GM18870 (cell line): ENCODE data around the gene DDX56.
A peak's percentile ranks its signal among the peaks of the same experiment; 100 is the strongest.

Experiments used
- ATAC-seq: cut with Tn5 transposase; IDR thresholded peaks from one replicate; pipeline ENCODE4 v1.9.1; 2021; ENCODE audit warnings: moderate library complexity; ENCODE audit not compliant: unreplicated experiment

Gene DDX56, protein sequence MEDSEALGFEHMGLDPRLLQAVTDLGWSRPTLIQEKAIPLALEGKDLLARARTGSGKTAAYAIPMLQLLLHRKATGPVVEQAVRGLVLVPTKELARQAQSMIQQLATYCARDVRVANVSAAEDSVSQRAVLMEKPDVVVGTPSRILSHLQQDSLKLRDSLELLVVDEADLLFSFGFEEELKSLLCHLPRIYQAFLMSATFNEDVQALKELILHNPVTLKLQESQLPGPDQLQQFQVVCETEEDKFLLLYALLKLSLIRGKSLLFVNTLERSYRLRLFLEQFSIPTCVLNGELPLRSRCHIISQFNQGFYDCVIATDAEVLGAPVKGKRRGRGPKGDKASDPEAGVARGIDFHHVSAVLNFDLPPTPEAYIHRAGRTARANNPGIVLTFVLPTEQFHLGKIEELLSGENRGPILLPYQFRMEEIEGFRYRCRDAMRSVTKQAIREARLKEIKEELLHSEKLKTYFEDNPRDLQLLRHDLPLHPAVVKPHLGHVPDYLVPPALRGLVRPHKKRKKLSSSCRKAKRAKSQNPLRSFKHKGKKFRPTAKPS

DNA sequence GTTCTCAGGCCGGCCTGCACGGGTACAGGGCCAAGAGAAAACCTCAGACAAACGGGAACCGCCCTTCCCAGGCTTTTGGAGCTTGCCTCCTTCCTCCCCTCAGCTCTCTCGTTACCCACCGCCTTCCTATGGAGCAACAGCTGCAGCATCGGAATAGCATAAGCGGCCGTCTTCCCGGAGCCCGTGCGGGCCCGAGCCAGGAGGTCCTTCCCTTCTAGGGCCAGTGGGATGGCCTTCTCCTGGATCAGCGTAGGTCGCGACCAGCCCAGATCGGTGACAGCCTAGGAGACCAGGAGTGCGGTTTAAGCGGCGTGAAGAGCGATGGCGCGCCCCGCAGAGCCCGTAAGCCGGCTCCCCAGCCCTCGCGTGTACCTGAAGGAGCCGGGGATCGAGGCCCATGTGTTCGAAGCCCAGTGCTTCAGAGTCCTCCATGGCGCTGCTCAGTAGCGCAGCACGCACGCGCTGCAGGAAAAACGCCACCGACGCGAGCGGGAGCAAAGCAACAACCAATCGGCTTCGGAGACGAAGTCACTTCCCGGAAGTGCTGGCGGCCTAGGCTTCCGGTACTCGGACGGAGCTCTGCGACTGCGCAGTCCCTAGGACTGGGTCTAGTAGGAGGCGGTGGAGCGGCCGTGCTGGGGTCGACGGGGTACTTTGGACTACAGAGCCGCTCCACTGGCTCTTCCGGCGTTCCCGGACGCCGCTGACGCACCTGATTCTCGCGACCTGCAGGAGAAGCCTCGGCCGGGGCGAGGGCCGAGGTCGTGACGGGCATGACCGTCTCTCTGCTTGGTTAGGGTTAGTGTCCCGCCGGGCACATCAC lies at the start of gene DDX56:
TSS of gene DDX56 (minus strand) at position 445 of the 823 bp plus-strand sequence. CDS start at position 432, 13 bp downstream.
- ATAC-seq: peak; percentile 85

DNA sequence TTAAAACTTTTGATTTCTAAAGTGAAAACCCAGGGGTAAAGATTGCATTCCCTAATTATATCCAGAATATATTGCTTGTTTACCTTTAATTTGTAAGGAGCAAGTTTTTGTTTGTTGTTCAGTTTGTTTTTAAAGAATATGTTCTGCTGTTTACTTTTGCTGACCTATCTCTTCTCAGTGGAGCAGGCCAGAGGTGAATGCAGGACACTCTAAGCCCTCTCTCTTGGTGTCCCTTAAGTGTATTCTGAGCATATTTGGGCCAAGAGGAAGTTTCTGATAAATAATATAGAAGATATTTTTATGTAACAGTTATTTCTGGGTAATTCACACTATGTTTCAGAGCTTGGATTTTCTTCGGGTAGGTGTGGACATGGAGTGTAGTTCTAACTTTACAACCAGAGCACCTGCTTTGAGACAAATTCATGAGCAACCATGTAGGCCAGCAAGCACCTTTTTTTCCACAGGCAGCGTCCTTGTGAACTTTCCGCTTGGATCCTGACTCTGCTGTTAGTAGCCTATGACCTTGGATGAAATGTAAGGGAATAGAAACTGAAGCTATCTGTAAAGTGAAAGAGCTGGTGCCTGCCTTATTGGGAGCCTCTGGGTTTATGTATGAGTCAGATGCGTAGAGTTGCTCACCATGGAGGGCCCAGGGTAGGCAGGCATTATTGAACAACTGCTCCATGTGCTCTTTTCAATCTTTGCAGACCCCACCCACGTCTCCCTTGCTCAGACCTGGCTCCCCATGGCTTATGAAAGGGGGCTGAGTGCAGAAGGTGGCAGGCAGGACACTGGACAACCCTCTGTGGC lies 48.8 kb upstream of the DDX56 start:
- ATAC-seq: peak; percentile 66

DNA sequence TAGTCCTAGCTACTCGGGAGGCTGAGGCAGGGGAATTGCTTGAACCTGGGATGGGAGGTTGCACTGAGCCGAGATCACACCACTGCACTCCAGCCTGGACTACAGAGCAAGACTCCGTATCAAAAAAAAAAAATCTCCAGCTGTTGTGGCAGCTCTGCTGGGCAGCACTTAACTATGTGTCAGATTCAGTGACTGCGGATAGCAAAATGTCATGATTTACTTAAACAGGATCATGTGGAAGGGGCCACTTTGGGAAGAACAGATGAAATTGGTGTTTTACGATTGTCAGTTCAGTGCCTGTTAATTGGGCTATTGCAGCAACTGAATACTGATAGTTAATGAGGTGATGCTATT lies 48.0 kb upstream of the DDX56 start:
- ATAC-seq: no peak

DNA sequence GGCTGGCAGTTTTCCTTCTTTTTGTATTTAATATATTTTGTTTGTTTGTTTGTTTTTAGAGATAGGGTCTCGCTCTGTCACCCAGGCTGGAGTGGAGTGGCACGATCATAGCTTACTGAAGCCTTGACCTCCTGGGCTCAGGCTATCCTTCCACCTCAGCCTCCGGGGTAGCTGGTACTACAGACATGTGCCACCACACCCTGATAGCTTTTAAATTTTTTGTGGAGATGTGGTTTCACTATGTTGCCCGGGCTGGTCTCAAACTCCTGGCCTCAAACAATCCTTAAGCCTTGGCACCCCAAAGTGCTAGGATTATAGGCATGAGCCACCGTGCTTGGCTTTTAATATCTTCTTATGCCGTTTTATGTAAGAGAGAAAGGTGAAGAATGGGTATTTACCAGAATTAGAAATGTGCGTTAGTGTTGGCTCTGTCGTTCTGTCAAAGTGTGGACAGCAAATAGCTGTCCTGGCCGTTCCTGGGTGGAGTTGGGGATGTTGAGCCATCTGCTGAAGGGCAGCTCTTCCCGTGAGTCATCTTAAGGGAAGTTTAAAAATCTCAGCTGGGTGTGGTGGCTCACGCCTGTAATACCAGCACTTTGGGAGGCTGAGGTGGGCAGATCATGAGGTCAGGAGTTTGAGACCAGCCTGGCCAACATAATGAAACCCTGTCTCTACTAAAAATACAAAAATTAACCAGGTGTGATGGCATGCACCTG lies 47.5 kb upstream of the DDX56 start:
- no peak for ATAC-seq

DNA sequence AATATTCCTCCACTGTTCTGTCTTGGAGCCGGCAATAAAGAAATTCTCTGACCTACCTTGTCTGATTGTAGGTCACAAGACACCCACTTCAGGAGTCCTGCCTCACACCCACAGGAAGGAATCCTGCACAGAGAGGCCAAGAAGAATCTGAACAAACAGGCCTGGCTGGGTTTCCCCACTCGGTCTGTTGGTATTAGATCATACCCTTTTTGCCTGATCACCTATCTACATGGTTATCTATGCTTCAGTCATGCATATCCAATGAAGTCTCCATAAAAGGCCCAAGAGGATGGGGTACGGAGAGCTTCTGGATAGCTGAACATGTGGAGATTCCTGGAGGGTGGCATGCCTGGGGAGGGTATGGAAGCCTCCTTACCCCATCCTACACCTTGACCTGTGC lies 45.0 kb upstream of the DDX56 start:
- ATAC-seq: no peak

DNA sequence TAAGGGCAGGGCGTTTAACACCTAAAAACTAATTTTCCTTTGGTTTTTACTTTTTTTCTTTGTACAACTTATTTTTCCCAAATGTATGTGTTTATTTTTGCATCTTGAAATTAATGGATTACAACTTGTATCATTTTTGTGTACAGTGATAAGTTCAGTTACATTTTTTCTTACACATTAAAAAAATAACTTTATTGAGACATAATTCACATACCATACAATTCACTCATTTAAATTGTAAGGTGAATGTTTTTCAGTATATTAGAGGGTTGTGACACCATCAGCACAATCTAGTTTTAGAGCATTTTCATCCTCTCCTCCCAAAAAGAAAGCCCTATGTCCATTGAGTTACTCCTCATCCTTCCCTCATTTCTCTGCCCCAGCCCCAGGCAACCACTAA lies 44.3 kb upstream of the DDX56 start:
- ATAC-seq: no peak

DNA sequence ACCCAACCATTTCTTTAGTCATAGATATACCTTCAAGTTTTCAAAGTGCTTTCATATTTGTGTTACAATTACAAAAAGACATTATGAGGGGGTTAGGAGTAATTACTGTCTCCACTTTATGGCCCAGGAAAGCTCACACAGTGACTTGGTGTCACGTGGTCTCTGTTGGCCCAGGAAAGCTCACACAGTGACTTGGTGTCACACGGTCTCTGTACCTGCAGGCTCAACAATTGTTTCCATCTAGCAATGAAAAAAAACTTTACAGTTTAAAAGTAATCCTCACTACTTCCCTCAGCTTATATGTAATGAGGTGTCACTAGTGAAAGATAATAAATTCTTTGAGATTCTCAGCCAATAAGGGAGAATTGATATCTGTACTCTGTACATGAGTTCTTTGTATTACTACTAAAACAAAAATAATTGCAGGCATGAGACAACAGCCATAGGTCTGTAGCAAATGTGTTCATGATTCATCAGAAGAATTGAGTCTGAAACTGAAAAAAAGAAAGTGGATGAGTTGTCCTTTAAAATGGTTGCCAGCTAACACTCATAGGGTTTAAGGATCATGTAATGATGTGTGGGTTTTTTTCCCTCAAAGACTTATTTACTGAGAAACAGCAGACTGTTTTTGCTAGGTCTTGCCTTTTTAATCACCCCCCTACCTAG lies 43.6 kb upstream of the DDX56 start:
- peak; percentile 56 for ATAC-seq

DNA sequence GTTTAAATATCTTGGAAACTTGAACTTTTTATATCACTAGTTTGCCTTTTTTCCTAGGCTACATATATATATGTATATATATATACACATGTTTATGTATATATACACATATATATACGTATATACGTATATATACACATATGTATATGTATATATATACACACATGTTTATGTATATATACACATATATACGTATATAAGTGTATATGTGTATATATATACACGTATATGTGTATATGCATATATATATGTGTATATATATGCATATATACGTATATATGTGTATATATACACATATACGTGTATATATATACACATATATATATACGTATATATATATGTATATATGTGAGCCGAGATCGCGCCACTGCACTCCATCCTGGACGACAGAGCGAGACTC lies 42.8 kb upstream of the DDX56 start:
- ATAC-seq: no peak

DNA sequence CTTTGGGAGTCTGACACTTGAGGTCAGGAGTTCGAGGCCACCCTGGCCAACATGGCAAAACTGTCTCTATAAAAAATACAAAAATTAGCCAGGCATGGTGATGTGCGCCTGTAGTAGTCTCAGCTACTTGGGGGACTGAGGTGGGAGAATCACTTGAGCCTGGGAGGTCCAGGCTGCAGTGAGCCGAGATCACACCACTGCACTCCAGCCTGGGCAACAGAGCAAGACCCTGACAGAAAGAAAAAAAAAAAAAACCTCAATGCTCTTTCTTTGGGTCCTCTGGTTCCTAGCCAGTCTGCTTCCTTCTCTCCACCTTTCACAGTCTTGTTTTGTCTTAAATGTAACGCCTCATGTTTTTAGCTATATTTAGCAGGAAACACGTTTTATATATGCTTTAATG lies 42.1 kb upstream of the DDX56 start:
- ATAC-seq: no peak

DNA sequence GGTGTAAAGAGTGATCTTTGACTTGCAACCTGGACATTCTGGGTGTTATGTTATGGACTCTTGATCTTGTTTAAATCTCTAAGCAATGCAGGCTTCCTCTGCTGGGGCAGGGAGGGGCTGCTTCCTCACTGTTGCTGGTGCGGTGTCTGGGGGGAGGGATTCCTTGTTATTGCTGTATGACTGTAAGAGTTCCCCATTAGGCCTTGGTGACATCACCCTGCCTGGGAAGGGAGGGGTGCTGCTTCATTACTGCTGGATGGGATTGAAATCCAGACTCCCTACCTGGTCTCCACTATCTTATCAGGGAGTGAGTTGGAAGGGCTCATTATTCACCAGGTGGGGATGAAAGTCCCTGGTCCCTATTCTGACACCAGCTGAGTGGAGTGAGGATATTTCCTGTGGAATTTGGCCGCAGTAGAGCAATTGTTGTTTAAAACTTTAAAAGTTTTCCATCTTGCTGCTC lies 41.5 kb upstream of the DDX56 start:
- ATAC-seq: no peak

DNA sequence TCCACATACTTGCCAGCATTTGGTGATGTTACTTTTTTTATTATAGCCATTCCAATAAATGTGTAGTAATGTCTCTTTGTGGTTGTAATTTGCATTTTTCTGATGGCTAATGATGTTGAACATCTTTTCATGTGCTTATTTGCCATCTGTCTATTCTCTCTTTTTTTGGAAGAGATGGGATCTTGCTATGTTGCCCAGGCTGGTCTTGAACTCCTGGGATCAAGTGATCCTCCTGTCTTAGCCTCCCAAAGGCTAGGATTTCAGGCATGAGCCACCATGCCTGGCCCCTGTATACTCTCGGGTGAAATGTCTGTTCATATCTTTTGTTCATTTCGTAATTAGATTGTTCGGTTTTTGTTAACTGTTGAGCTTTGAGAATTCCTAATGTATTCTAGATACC lies 36.1 kb upstream of the DDX56 start:
- no peak for ATAC-seq

DNA sequence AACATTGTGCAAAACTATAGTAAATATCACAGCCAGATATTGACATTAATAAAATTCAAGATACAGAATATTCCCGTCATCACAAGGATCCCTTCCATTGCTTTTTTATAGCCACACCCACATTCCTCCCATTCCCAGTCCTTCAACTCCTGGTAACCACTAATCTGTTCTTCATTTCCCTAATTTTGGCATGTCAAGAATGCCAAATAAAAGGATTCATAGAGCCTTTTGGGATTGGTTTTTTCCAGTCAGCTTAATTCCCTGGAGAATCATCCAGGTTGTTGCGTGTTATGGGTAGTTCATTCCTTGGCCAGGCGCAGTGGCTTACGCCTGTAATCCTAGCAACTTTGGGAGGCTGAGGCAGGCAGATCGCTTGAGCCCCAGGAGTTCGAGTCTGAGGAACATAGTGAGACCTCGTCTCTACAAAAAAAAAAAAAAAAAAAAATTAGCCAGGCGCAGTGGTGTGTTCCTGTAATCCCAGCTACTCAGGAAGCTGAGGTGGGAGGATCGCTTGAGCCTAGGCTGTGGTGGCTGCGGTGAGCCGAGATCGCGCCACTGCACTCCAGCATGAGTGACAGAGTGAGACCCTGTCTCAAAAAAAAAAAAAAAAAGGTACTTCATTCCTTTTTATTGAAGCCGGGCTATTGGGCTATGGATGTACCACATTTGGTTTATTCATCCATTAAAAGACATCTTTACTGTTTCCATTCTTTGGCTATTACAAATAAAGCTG lies 35.4 kb upstream of the DDX56 start:
- ATAC-seq: no peak

DNA sequence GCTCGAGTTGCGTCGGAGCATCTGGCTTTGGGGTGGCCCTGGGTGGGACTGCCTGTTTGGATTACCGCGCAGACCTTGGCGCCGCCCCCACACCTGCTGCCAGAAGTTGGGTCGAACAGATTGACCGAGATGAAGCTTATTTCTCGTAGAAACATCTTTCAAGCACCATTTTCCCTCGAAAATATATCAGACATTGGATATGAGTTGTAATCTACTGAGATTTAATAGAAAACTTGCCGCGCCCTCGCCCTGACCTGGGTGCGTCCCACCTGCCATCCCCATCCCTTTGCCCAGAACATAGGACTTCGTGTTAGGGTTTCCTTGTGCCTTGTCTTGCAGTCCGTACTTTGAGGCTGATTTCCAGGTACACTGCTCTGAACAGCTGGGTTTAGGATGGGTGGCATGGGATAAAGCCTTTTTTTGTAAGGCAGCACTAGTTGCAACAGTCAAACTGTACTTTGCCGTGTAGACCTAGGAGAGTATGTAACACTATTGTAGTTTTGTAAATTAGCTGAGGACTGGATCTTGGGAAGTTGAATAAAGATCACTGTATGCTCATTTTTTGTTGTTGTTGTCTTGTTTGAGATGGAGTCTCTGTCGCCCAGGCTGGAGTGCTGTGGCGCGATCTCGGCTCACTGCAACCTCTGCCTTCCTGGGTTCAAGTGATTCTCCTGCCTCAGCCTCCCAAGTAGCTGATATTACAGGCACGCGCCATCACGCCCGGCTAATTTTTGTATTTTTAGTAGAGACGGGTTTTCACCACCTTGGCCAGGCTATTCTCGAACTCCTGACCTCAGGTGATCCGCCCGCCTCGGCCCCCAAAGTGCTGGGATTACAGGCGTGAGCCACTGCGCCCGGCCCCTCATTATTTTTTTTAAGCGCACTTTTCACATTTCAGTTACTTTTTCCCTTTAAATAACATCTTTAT lies 33.7 kb upstream of the DDX56 start:
- ATAC-seq: no peak

DNA sequence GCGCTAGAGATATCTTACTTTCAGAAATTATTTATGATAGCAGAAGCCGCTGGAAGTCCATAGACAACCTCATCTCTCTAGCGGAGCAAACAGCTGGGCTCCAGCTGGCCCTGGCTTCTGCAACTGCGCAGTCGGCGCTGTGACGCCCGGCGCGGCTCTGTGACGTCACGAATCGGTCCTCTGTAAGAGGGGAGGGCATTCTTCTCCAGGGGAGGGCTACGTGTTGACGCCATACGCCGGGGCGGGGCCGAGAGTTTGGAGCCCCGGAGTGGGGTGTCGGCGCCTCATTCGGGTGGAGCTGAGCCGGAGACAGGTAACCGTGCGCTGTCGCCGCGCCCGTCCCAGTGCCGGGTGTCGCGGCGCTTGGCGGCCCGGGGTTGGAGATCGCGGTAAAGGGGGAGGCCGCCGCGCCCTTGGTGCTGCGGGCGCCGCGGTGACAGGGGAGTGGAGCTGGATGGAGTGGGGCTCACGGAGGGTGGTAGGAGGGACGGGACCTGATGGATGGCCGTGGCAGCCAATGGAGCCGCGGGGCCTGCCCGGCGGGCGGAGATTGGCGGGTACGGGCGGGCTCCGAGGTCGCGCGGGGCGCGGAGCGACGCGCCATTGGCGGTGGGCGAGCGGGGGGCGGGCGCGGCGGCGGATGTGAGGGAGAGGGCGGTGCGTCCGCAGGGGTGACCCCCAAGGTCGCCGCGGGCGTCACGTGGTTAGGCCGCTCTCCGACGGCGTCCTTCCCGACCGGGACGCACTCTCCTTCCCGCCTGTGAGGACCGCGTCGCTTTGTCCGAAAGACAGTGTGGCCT lies 32.8 kb upstream of the DDX56 start, which contains the start of gene OGDH:
TSS of gene OGDH (plus strand) at position 287 of the 800 bp plus-strand sequence. CDS start 17,717 bp downstream, outside the sequence.
- peak; percentile 86 for ATAC-seq

DNA sequence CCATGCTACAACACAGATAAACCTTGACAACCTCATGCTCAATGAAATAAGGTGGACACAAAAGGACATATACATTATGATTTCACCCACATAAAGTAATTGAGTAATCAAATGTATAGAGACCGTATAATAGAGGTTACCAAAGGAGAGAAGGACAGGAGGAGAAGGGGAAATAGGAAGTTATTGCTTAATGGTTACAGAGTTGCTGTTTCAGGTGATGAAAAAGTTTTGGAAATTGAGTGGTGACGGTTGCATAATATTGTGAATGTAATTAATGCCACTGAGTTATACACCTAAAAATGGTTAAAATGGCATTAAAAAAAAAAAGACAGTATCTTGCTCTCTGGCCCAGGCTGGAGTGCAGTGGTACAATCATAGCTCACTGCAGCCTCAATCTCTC lies 31.2 kb upstream of the DDX56 start:
- ATAC-seq: no peak

DNA sequence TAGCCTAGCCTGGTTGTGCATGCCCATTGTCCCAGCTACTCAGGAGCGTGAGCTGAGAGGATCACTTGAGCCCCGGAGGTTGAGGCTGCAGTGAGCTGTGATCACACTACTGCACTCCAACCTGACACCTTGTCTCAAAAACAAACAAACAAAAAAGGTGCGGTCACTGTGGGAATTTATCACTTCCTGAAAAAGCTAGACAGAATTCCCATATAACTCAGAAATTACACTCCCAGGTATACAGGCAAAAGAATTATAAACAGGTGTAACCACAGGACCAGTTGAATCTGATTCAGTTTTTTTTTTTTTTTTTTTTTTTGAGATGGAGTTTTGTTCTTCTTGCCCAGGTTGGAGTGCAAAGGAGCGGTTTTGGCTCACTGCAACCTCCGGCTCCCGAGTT lies 29.5 kb upstream of the DDX56 start:
- no peak for ATAC-seq

DNA sequence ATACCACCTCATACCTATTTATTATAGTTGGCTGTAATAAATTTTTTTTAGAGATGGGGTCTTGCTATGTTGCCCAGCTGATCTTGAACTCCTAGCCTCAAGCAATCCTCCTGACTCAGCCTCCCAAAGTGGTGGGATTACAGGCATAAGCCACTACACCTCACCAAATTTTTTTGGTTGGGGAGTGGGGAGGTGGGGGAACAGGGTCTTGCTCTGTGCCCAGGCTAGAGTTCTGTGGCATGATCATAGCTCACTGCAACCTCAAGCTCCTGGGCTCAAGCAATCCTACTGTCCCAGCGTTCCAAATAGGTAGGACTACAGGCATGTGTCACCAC lies 28.8 kb upstream of the DDX56 start:
- ATAC-seq: no peak
